SK-N-DZ (cell line): ENCODE measurements around the gene TSSC4.

Experiments
- DNase-seq: peaks from one replicate; pipeline ENCODE4 v3.0.0-alpha.2; 2015; ENCODE audit warnings: low spot score

Gene TSSC4

GRCh38 chr11:2417856-2418692 is 17.5 kb downstream of the TSSC4 start:
- no peak for DNase-seq

GRCh38 chr11:2418693-2419360 is 18.3 kb downstream of the TSSC4 start:
- DNase-seq: no peak

- peak; percentile 85 for DNase-seq
These were observed 19.3 kb downstream of the TSSC4 start for GRCh38 chr11:2419638-2420501.

- DNase-seq: peak; percentile 81
These were observed 20.1 kb downstream of the TSSC4 start for GRCh38 chr11:2420502-2421225.

- DNase-seq: no peak
These were observed 20.9 kb downstream of the TSSC4 start for GRCh38 chr11:2421226-2421994.

GRCh38 chr11:2421996-2422395 is 21.4 kb downstream of the TSSC4 start:
- DNase-seq: no peak

GRCh38 chr11:2422461-2423156 is 22.1 kb downstream of the TSSC4 start:
- DNase-seq: no peak

GRCh38 chr11:2423157-2424025 is 22.8 kb downstream of the TSSC4 start:
- no peak for DNase-seq

- no peak for DNase-seq
These were observed 24.4 kb downstream of the TSSC4 start for GRCh38 chr11:2424811-2425495.

- no peak for DNase-seq
These were observed 25.0 kb downstream of the TSSC4 start for GRCh38 chr11:2425506-2425905.

GRCh38 chr11:2426221-2426620 is 25.7 kb downstream of the TSSC4 start:
- DNase-seq: no peak

- DNase-seq: no peak
These were observed 26.4 kb downstream of the TSSC4 start for GRCh38 chr11:2426826-2427521.

- DNase-seq: no peak
These were observed 27.3 kb downstream of the TSSC4 start for GRCh38 chr11:2427721-2428321.

GRCh38 chr11:2428322-2428795 is 27.8 kb downstream of the TSSC4 start:
- peak; percentile 37 for DNase-seq

- DNase-seq: no peak
These were observed 30.8 kb downstream of the TSSC4 start for GRCh38 chr11:2431395-2431794.

- no peak for DNase-seq
These were observed 31.6 kb downstream of the TSSC4 start for GRCh38 chr11:2432171-2432621.

- DNase-seq: no peak
These were observed 32.1 kb downstream of the TSSC4 start for GRCh38 chr11:2432628-2433071.
